OCI-LY7 (cell line): Measurements from ENCODE around the gene KRT35. TPM values are rescaled to one million over a fixed set of nuclear protein-coding genes. Genes with fewer than 3 reads are reported as not detected.

Experiments used
- BruUV-seq: library from RNA; stranded (reverse); fragments of 400-500 nt; replicated peaks from 2 replicates; lab custom pipeline; 2021; lab: Mats Ljungman, UMichigan
- CTCF ChIA-PET: fragments of 300-600 bp; sonication (Branson Sonifier 250); formaldehyde crosslinking; loops from one replicate; lab custom pipeline; 2022; ENCODE audit warnings: antibody characterized with exemption; ENCODE audit not compliant: unreplicated experiment; lab: Charles Lee
- POLR2A ChIA-PET: fragments of 300-600 bp; sonication (Branson Sonifier 250); formaldehyde crosslinking; loops from one replicate; lab custom pipeline; 2022; ENCODE audit warnings: antibody characterized with exemption; lab: Charles Lee
- DNase-seq: peaks from one replicate; pipeline ENCODE4 v3.0.0-alpha.2; 2015; ENCODE audit warnings: low spot score
- H2AFZ ChIP-seq: fragments of 200-600 bp; sonication (generic), shearing (Covaris generic); 2 replicates; pipeline ENCODE4 v1.6.1; 2014; ENCODE audit warnings: mild to moderate bottlenecking, antibody characterized with exemption, low read length, moderate library complexity
- H3K27ac ChIP-seq: fragments of 200-600 bp; sonication (generic); 2 replicates; pipeline ENCODE4 v1.5.1; 2014; ENCODE audit warnings: mixed run types, low read depth, mild to moderate bottlenecking, moderate library complexity, low read length, inconsistent platforms; ENCODE audit not compliant: poor library complexity, severe bottlenecking
- H3K36me3 ChIP-seq: fragments of 200-600 bp; sonication (generic); 2 replicates; pipeline ENCODE4 v1.6.1; 2014; ENCODE audit warnings: mild to moderate bottlenecking, antibody characterized with exemption, low read length, moderate library complexity, mixed read lengths; ENCODE audit not compliant: insufficient read depth
- H3K4me1 ChIP-seq: fragments of 200-600 bp; sonication (generic); 2 replicates; pipeline ENCODE4 v1.5.1; 2014; ENCODE audit warnings: mild to moderate bottlenecking, low read length; ENCODE audit not compliant: insufficient read depth, poor library complexity, severe bottlenecking
- H3K4me2 ChIP-seq: fragments of 200-600 bp; sonication (generic); 2 replicates; pipeline ENCODE4 v1.6.1; 2014; ENCODE audit warnings: mild to moderate bottlenecking, low read length
- H3K4me3 ChIP-seq: fragments of 200-600 bp; sonication (generic); 2 replicates; pipeline ENCODE4 v1.5.1; 2014; ENCODE audit warnings: mild to moderate bottlenecking, low read depth, low read length; ENCODE audit not compliant: poor library complexity, severe bottlenecking
- H3K79me2 ChIP-seq: fragments of 200-600 bp; sonication (generic); 2 replicates; pipeline ENCODE4 v1.6.1; 2016; ENCODE audit warnings: low read depth, mild to moderate bottlenecking, low read length, moderate library complexity, mixed read lengths; ENCODE audit not compliant: insufficient read depth
- H3K9me2 ChIP-seq: fragments of 200-600 bp; sonication (generic); 2 replicates; pipeline ENCODE4 v1.6.1; 2016; ENCODE audit warnings: mild to moderate bottlenecking, low read length, mixed read lengths; ENCODE audit not compliant: insufficient read depth
- H3K9me3 ChIP-seq: fragments of 200-600 bp; sonication (generic); 2 replicates; pipeline ENCODE4 v1.6.1; 2014; ENCODE audit warnings: mild to moderate bottlenecking, mixed run types, low read length, mixed read lengths
- H4K20me1 ChIP-seq: fragments of 200-600 bp; sonication (generic); 2 replicates; pipeline ENCODE4 v1.6.1; 2014; ENCODE audit warnings: mild to moderate bottlenecking, antibody characterized with exemption, low read length, moderate library complexity, mixed read lengths; ENCODE audit not compliant: insufficient read depth
- CTCF ChIP-seq: fragments of 200-600 bp; sonication (generic); conservative IDR thresholded peaks from 2 replicates; pipeline ENCODE4 v1.5.1; 2014; ENCODE audit warnings: mild to moderate bottlenecking, antibody characterized with exemption, low read length, moderate library complexity, mixed read lengths
- EZH2phosphoT487 ChIP-seq: fragments of 200-600 bp; sonication (generic); IDR thresholded peaks from 2 replicates; pipeline ENCODE4 v1.6.1; 2018; ENCODE audit warnings: low read depth, borderline replicate concordance, mild to moderate bottlenecking, mixed run types, antibody characterized with exemption, low read length, moderate library complexity, mixed read lengths
- intact Hi-C: fragments of 100-400 bp; cut with micrococcal nuclease; formaldehyde crosslinking; loops from one replicate; pipeline ENCODE4 v1.10.0; 2022; ENCODE audit not compliant: unreplicated experiment
- total RNA-seq, 2 experiments: library from RNA; depleted of rRNA in 1 of 2; stranded (reverse); fragments of >200 nt in 1 of 2; shearing (Covaris generic) in 1 of 2; gene quantifications; 2 replicates each; pipeline ENCODE4 v1.2.3, GENCODE V29; 2014 to 2022

Gene KRT35
- total RNA-seq, 2 experiments from 2014 or later: not detected

- ChIA-PET POLR2A (no interaction called here), CTCF (no interaction called here)
- intact Hi-C loops: no loop called here
- Histone ChIP-seq H3K9me2 (no peaks in the 10 kb centered on the region), H3K27ac (no peak overlapping the region), H3K9me3 (no peaks in the 10 kb centered on the region), H3K4me2 (no peak overlapping the region), H2AFZ (no peak overlapping the region), H3K4me1 (no peaks in the 10 kb centered on the region), H4K20me1 (no peaks in the 10 kb centered on the region), H3K36me3 (no peaks in the 10 kb centered on the region), H3K4me3 (no peak overlapping the region), H3K79me2 (no peaks in the 10 kb centered on the region)
- no TSS peak for BruUV-seq
- no peak for TF ChIP-seq CTCF
- no peak for TF ChIP-seq EZH2phosphoT487
- no peak for DNase-seq
Observed at GRCh38 chr17:41500131-41500911, 19.4 kb upstream of the KRT35 start.

GRCh38 chr17:41499714-41500113, 18.8 kb upstream of the KRT35 start:
- Histone ChIP-seq H3K9me2 (no peaks in the 10 kb centered on the region), H3K4me2 (no peak overlapping the region), H3K79me2 (no peaks in the 10 kb centered on the region), H3K27ac (no peak overlapping the region), H3K4me3 (no peak overlapping the region), H3K9me3 (no peaks in the 10 kb centered on the region), H2AFZ (no peak overlapping the region), H3K4me1 (no peaks in the 10 kb centered on the region), H4K20me1 (no peaks in the 10 kb centered on the region), H3K36me3 (no peaks in the 10 kb centered on the region)
- ChIA-PET CTCF (no interaction called here), POLR2A (no interaction called here)
- intact Hi-C loops: loop anchor here (5.0 kb wide), 1 partner anchor 148 kb away; no protein-coding TSS in a partner anchor
- no peak for TF ChIP-seq EZH2phosphoT487
- TF ChIP-seq CTCF: no peak
- DNase-seq: no peak
- BruUV-seq: no TSS peak

GRCh38 chr17:41498276-41498675, 17.3 kb upstream of the KRT35 start:
- no peak overlapping the region for H3K4me2 ChIP-seq
- ChIA-PET POLR2A (no interaction called here), CTCF (no interaction called here)
- no peaks in the 10 kb centered on the region for H4K20me1 ChIP-seq
- no peaks in the 10 kb centered on the region for H3K9me3 ChIP-seq
- TF ChIP-seq EZH2phosphoT487 (no peak), CTCF (no peak)
- DNase-seq: no peak
- H3K79me2 ChIP-seq: no peaks in the 10 kb centered on the region
- H3K4me3 ChIP-seq: no peak overlapping the region
- no peaks in the 10 kb centered on the region for H3K36me3 ChIP-seq
- H3K9me2 ChIP-seq: no peaks in the 10 kb centered on the region
- H2AFZ ChIP-seq: no peak overlapping the region
- no TSS peak for BruUV-seq
- intact Hi-C loops: loop anchor here (5.0 kb wide), 1 partner anchor 149 kb away; no protein-coding TSS in a partner anchor
- no peaks in the 10 kb centered on the region for H3K4me1 ChIP-seq
- no peak overlapping the region for H3K27ac ChIP-seq
